Cardiac septum (tissue), 1 donor: ENCODE results near the gene SLC4A2. TPM values are rescaled to one million over a fixed set of nuclear protein-coding genes. Genes with fewer than 3 reads are reported as not detected.

Source experiments
- DNase-seq: peaks from one replicate; pipeline ENCODE4 v3.0.0-alpha.2; 2020; ENCODE audit warnings: low spot score
- intact Hi-C: fragments of 100-400 bp; cut with DNase I; formaldehyde crosslinking; loops from one replicate; pipeline ENCODE4 v1.14.0; 2022
- total RNA-seq: library from RNA; stranded (reverse); fragmentation: NEBNext Ultra II Directional; extraction: Animal tissue kit (Norgen Biotek cat#: 25700); gene quantifications from one replicate; pipeline ENCODE4 v1.2.1, GENCODE V29; 2021
- donor health status: DM: no; HTN: no; CAD: no.

Gene SLC4A2
- total RNA-seq, 1 donor from 2014 or later, result 83.4 TPM

DNA sequence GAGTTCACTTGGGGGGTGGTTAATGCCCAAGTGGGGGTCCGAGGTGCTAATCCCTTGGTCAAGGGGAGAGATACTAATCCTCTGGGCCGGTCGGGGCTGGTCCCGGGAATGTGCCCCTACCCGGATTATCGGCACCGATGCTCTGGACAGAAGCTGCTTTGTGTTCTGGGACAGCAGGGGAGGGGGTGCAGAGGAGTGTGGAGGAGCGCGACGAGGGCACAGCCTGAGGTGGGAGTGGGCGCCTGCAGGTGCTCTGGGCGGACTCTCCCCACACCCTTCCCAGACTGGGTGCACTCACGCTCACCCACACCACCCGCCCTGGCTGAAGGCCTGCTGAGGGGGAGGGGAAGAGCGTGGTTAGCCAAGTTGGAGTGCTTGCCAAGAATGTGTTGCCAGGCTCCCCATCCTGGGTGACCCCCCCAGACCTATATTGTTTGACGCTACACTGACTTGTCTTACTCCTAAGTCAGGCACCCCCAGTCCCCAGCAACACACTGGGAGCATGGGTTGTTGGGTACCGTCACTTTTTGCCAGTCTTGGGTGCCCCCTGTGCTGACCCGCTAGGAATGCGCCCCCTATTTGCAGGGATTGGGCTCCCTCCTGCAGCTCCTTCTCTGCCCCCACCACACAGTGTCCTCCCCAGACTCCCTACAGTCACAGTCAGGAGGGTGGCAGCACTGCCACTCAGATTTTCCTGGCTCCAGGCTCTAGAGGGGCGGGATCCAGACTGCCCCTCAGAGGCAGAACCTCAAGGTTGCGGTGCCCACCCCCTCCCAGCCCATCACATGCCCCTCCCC lies 1.2 kb downstream of the SLC4A2 start:
- no peak for DNase-seq
- intact Hi-C loops, result no loop called here

- intact Hi-C loops, result no loop called here
- DNase-seq, result no peak
Measured at GRCh38 chr7:151061213-151062110, 2.1 kb downstream of the SLC4A2 start.

GRCh38 chr7:151062111-151062398 lies 2.7 kb downstream of the SLC4A2 start:
- intact Hi-C loops, result no loop called here
- DNase-seq, result no peak

- DNase-seq, result no peak
Measured at GRCh38 chr7:151062399-151063211, 3.2 kb downstream of the SLC4A2 start.

GRCh38 chr7:151063212-151063561 lies 3.8 kb downstream of the SLC4A2 start:
- intact Hi-C loops, result no loop called here

More at GRCh38 chr7:151062399-151063211, 3.2 kb downstream of the SLC4A2 start:
- intact Hi-C loops, result no loop called here

GRCh38 chr7:151064454-151064853 lies 5.1 kb downstream of the SLC4A2 start:
- DNase-seq, result no peak
- intact Hi-C loops, result no loop called here

More at GRCh38 chr7:151063212-151063561, 3.8 kb downstream of the SLC4A2 start:
- DNase-seq, result no peak

- intact Hi-C loops, result no loop called here
- no peak for DNase-seq
Measured at GRCh38 chr7:151064993-151065392, 5.6 kb downstream of the SLC4A2 start.

DNA sequence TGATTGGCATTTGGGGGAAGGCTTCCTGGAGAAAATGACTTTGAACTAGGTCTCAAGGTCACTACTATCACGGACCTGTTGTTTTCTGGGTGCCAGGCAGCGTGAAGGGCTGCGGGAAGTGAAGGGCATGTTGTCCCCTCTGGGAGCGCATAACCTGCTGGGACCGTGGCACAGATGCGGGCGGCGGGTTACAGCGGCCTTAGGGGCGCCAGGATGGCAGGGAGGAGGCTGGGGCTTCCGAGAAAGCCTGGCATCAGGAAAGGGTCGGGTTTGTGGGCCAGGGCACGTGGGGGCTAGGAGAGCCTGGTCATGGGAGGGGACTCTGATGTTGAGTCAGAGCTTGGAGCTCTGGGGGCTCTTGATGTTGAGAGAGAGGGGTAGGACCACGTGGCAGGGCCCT lies 6.1 kb downstream of the SLC4A2 start:
- intact Hi-C loops, result no loop called here
- no peak for DNase-seq

DNA sequence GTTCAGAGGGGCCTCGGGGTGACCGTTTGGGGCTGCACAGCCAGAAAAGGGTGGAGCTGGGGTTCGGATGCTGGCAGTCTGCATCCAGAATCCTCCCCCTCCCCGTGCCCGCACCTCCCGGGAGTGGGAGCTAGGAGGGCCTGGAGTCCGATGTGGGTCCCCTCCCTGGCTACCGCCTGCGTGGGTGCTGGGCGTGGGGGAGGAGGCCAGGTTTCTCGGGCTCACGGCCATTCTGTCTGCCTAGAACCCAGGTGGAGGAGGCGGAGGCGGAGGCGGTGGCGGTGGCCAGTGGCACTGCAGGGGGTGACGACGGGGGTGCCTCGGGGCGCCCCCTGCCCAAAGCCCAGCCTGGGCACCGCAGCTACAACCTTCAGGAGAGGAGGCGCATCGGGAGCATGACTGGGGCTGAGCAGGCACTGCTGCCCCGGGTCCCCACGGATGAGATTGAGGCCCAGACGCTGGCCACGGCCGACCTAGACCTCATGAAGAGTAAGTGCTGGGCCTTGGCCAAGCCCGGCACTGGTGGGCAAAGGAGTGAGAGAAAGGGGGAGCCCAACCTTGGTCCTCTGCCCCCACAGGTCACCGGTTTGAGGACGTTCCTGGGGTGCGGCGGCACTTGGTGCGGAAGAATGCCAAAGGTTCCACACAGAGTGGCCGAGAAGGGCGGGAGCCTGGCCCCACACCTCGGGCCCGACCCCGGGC lies 7.0 kb downstream of the SLC4A2 start:
- intact Hi-C loops, result no loop called here
- DNase-seq, result no peak

DNA sequence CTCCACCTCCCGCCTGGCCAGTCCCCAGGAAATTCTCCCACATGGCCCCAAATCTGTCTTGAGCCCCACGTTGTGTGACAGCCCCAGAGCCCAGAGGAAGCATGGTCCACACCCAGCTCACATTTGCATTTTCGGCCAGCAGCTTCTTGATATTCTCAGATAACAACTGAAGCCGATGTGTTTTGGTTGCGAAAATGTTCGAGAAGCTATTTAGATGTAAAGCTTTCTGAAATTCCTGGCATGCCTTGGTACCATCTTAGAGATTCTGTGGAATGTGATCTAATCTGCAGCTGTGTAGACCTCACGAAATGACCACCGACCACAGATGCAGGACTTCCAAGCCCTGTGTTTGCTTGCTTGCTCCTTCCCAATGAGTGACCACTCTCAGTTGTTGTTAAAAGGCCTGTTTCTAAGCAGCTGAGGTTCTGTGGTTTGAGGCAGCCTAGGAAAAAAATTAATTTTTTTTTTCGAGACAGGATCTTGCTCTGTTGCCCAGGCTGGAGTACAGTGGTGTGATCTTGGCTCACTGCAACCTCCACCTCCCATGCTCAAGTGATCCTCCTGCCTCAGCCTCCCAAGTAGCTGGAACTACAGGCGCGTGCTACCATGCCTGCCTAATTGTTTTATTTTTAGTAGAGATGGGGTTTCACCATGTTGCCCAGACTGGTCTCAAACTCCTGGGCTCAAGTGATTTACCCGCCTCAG lies 8.8 kb downstream of the SLC4A2 start:
- no peak for DNase-seq
- intact Hi-C loops, result no loop called here

DNA sequence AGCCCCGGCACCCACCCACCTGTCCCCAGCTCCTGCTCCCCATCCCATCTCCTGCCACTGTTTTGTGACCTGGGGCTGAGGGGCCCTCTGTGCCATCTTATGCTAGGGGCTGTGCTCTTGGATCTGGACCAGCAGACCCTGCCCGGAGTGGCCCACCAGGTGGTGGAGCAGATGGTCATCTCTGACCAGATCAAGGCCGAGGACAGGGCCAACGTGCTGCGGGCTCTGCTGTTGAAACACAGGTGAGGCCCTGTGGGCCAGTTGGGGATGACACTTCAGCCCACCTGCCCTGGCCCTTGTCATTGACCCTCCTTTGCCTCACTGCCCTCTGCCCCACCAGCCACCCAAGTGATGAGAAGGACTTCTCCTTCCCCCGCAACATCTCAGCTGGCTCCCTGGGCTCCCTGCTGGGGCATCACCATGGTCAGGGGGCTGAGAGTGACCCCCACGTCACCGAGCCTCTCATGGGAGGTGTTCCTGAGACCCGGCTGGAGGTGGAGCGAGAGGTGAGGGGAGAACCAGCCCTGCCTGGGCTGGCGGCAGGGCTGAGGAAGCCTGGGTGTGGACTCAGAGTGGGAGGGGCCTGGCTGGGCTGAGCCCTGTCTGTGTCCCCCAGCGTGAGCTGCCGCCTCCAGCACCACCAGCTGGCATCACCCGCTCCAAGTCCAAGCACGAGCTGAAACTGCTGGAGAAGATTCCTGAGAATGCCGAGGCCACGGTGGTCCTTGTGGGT lies 10.6 kb downstream of the SLC4A2 start:
- intact Hi-C loops, result no loop called here
- DNase-seq, result no peak

DNA sequence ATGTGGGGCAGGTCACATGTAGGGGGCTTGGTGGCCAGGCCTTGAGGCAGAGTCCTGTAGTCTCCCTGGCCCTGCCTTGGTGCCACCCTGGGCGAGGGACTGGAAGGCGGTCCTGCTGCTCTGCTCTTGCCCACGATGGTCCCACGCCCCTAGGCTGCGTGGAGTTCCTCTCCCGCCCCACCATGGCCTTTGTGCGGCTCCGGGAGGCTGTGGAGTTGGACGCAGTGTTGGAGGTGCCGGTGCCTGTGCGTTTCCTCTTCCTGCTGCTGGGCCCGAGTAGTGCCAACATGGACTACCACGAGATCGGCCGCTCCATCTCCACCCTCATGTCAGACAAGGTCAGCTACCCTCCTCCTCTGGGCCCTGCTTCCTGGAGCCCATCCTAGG lies 11.2 kb downstream of the SLC4A2 start:
- no peak for DNase-seq
- intact Hi-C loops, result no loop called here

DNA sequence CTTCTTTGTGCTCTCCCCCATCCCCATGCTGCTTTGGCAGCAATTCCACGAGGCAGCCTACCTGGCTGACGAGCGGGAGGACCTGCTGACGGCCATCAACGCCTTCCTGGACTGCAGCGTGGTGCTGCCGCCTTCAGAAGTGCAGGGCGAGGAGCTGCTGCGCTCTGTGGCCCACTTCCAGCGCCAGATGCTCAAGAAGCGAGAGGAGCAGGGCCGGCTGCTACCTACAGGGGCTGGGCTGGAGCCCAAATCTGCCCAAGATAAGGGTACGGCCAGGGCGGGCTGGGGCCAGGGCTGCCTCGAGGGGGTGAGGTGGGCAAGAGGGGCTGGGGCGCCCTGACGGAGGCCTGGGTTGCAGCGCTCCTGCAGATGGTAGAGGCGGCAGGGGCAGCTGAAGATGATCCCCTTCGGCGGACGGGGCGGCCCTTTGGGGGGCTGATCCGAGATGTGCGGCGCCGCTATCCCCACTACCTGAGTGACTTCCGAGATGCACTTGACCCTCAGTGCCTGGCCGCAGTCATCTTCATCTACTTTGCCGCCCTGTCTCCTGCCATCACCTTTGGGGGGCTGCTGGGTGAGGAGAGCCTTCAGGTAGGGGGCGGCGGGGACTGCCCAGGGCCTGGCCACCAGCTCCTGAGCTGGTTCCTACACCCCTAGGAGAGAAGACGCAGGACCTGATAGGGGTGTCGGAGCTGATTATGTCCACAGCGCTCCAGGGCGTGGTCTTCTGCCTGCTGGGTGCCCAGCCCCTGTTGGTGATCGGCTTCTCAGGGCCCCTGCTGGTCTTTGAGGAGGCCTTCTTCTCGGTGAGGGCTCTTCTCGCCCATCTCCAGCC lies 11.9 kb downstream of the SLC4A2 start:
- intact Hi-C loops, result no loop called here
- DNase-seq, result no peak

DNA sequence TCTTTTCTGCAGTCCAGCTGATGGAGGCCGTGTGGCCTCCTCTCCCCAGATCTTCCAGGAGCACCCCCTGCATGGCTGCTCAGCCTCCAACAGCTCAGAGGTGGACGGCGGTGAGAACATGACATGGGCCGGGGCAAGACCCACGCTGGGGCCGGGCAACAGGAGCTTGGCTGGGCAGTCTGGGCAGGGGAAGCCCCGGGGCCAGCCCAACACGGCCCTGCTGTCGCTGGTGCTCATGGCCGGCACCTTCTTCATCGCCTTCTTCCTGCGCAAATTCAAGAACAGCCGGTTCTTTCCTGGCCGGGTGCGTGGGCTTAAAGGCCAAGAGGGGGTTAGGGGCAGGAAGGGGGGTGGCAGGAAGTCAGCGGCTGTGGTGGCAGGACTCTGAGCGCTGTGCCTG lies 14.6 kb downstream of the SLC4A2 start:
- intact Hi-C loops, result no loop called here
- no peak for DNase-seq

DNA sequence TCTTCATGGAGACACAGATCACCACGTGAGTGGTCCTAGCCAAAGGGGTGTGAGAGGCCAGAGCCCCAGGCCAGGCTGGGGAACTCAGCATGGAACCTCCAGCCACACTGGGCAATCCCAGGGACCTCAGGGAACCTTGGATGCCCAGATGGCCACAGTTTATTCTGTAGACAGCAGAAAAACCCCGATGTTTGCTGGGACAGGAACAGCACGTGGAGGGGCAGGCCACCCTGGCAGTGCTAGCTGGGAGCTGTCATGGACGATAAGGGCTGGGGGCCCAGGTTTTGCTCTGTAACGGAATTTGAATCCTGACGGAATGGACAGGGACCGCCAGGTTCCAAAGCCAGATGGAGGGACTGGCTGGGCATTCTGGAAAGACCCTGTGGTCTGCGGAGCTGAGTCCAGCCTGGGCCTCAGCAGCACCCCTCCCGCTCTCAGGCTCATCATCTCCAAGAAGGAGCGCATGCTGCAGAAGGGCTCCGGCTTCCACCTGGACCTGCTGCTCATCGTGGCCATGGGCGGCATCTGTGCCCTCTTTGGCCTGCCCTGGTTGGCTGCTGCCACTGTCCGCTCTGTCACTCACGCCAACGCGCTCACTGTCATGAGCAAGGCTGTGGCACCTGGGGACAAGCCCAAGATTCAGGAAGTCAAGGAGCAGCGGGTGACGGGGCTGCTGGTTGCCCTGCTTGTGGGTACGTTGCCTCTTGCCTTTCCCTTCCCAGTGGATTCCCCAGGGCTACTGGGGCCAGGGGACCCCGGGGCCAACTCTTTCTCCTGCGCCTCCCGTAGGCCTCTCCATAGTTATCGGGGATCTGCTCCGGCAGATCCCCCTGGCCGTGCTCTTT lies 15.7 kb downstream of the SLC4A2 start:
- intact Hi-C loops, result no loop called here
- no peak for DNase-seq

- intact Hi-C loops, result no loop called here
- no peak for DNase-seq
Measured at GRCh38 chr7:151075662-151075971, 16.2 kb downstream of the SLC4A2 start.

DNA sequence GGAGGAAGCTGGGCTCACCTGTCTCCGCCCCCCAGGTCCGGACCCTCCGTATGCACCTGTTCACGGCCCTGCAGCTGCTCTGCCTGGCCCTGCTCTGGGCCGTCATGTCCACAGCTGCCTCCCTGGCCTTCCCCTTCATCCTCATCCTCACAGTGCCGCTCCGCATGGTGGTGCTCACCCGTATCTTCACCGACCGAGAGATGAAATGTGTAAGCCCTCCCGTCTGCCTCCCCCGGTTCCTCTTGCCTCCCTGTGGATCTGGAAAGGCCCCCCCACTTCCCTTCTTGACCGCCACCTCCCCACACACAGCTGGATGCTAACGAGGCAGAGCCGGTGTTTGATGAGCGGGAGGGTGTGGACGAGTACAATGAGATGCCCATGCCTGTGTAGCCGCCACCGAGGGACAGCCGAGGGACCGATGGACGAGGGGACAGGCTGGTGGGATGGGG lies 16.6 kb downstream of the SLC4A2 start:
- intact Hi-C loops, result no loop called here
- DNase-seq, result no peak
